Progenitor cell of endocrine pancreas (in vitro differentiated cells): ENCODE measurements around the gene LRRC38. TPM values are rescaled to one million over a fixed set of nuclear protein-coding genes. Genes with fewer than 3 reads are reported as not detected.

Source experiments
- DNase-seq: peaks from one replicate; pipeline ENCODE4 v3.0.0; 2021; ENCODE audit warnings: low spot score; ENCODE audit not compliant: unreplicated experiment
- H3K27ac Mint-ChIP-seq: 2 replicates; pipeline ENCODE4 v1.8.0; 2021; ENCODE audit warnings: mild to moderate bottlenecking, moderate library complexity, mixed read lengths
- H3K27me3 Mint-ChIP-seq: 2 replicates; pipeline ENCODE4 v1.8.0; 2021; ENCODE audit warnings: mixed read lengths
- H3K36me3 Mint-ChIP-seq: 2 replicates; pipeline ENCODE4 v1.8.0; 2022; ENCODE audit warnings: mixed read lengths; ENCODE audit not compliant: insufficient read depth
- H3K4me1 Mint-ChIP-seq: 2 replicates; pipeline ENCODE4 v1.8.0; 2021; ENCODE audit warnings: low read depth, mixed read lengths
- H3K4me3 Mint-ChIP-seq: 2 replicates; pipeline ENCODE4 v1.8.0; 2021; ENCODE audit warnings: low read depth, mild to moderate bottlenecking, moderate library complexity, mixed read lengths
- H3K9me3 Mint-ChIP-seq: 2 replicates; pipeline ENCODE4 v1.8.0; 2021; ENCODE audit warnings: low read depth, mixed read lengths
- total RNA-seq: library from RNA; stranded (reverse); gene quantifications from 2 replicates; pipeline ENCODE4 v1.2.1, GENCODE V29; 2021
- TF ChIP-seq, protein P1 (sequence below): fragments of 200-600 bp; sonication (generic); IDR thresholded peaks from one replicate; pipeline ENCODE4 v1.5.0; 2021; ENCODE audit warnings: antibody characterized with exemption, mild to moderate bottlenecking; ENCODE audit not compliant: unreplicated experiment

Gene LRRC38
- total RNA-seq, 1 donor from 2014 or later = not detected

DNA sequence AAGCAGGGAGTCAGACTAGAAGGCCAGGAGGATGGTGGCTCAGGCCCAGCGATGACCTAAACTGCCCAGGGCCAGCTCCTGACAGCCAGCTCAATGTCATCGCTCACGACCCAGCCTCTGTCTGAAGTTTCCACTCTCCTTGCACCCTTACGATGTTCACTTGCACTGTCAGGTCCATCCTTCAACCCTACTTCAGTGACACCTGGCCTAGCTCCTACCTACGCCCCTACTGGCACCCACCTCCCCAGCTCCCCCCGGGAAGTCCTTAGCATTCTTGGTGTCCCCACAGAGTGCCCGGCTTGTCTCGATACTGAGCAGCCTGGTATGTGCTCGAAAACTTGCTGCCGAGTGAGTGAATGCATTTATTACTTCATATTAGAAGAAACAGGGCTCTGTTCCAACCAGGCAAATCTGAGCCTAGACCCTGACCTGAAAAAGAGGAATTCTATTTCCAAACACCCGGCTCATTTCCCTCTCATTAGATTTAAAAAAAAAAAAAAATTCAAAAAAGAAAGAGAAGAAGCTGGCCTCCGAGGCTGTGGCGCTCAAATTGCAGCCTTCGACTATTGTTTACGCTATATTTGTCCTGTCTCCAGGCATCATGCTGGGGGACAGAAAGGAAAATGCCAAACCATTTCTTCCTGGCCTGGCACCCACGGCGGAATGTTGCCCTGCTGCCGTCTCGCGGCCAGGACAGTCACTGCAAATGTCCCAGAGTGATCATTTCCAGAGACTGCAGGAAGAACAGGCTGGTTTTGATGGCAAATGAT lies 29.8 kb upstream of the LRRC38 start:
- TF ChIP-seq, protein P1, sequence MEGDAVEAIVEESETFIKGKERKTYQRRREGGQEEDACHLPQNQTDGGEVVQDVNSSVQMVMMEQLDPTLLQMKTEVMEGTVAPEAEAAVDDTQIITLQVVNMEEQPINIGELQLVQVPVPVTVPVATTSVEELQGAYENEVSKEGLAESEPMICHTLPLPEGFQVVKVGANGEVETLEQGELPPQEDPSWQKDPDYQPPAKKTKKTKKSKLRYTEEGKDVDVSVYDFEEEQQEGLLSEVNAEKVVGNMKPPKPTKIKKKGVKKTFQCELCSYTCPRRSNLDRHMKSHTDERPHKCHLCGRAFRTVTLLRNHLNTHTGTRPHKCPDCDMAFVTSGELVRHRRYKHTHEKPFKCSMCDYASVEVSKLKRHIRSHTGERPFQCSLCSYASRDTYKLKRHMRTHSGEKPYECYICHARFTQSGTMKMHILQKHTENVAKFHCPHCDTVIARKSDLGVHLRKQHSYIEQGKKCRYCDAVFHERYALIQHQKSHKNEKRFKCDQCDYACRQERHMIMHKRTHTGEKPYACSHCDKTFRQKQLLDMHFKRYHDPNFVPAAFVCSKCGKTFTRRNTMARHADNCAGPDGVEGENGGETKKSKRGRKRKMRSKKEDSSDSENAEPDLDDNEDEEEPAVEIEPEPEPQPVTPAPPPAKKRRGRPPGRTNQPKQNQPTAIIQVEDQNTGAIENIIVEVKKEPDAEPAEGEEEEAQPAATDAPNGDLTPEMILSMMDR = peak; percentile 24
- Mint-ChIP-seq H3K9me3 (no peaks in the 10 kb centered on the region), H3K4me3 (no peak overlapping the region), H3K27me3 (peaks cover 8% of the 10 kb centered on the region), H3K4me1 (no peaks in the 10 kb centered on the region), H3K36me3 (no peaks in the 10 kb centered on the region), H3K27ac (no peak overlapping the region)
- no peak for DNase-seq

DNA sequence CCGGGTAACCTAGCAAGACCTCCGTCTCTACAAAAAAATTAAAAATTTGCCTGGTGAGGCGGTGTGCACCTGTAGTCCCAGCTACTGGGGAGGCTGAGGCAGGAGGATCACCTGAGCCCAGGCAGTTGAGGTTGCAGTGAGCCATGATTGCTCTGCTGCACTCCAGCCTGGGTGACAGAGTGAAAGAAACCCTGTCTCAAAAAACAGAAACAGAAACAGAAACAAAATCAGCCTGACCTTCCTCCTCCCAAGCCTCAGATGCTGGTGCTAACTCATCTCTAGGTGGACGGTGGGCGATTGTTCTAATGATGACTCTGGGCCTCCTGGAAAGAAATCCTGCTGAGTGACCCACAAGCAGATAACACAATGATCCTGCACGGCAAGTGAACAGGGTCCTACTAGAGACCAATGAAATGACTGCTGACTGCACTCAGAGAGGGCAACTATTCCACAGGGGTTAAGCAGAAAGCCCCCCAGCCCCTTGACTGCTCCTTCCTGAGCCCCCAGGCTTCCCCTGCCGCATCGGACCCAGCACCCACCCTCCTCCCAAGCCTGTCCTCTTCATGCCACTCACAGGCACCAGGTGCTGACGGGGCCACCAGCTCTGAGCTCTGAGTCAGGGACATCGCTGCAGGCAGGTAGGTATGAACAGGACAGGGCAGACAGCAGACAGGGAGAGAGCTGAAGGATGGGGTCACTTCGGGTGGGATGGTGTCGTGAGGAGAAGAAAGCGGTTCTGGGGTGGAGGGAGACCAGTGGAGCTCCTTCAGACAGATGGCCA lies 27.8 kb upstream of the LRRC38 start:
- H3K9me3 Mint-ChIP-seq = no peaks in the 10 kb centered on the region
- no peaks in the 10 kb centered on the region for H3K36me3 Mint-ChIP-seq
- H3K4me3 Mint-ChIP-seq = no peak overlapping the region
- DNase-seq = no peak
- TF ChIP-seq, protein P1 = no peak
- no peaks in the 10 kb centered on the region for H3K4me1 Mint-ChIP-seq
- H3K27ac Mint-ChIP-seq = no peak overlapping the region
- H3K27me3 Mint-ChIP-seq = peaks cover 4% of the 10 kb centered on the region

DNA sequence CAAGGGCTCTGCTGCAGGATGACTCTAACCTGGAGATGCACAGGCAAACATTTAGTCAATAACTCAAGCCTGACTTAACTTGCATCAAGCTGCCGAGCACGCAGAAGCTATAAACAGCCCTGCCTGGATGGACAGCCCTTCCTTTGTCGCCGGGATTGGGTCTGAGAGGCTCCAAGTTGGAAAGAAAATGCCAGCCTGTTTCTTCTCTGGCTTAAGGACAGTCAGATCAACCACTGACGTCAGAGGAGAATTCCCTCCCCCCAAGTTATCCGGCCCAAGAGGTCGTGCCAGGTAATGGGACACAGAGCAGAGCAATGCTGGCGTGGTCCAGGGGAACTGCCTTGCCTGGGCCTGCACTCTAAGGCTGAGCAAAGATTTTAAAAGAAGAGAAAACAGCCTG lies 27.1 kb upstream of the LRRC38 start:
- DNase-seq = no peak
- H3K4me1 Mint-ChIP-seq = no peaks in the 10 kb centered on the region

DNA sequence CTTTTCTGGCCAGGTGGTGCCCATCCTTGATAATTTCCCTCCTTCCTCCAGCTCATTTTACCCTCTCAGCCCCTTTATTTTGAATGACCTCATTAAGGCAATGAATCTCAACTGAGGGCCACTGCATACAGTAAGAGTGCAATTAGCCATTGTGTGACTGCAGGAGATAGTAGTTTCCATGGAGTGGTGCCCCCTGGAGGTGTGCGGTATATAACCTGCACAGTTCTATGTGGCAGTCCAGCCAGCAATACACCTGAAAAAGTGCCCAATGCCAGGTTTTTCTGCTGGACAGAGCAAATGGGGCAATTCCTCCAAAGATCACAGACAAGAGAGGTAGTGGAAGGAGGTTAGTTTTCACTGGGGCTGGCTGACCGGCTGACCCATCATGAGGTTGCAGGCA lies 25.9 kb upstream of the LRRC38 start:
- Mint-ChIP-seq H3K27me3 (no peaks in the 10 kb centered on the region), H3K4me1 (no peaks in the 10 kb centered on the region), H3K27ac (no peak overlapping the region), H3K4me3 (no peak overlapping the region), H3K36me3 (no peaks in the 10 kb centered on the region), H3K9me3 (no peaks in the 10 kb centered on the region)
- DNase-seq = no peak
- TF ChIP-seq, protein P1 = no peak

More for the DNA sequence above, 27.1 kb upstream of the LRRC38 start:
- no peaks in the 10 kb centered on the region for H3K36me3 Mint-ChIP-seq
- TF ChIP-seq, protein P1 = no peak
- peaks cover under 1% of the 10 kb centered on the region for H3K27me3 Mint-ChIP-seq
- no peak overlapping the region for H3K4me3 Mint-ChIP-seq
- no peak overlapping the region for H3K27ac Mint-ChIP-seq
- H3K9me3 Mint-ChIP-seq = no peaks in the 10 kb centered on the region

DNA sequence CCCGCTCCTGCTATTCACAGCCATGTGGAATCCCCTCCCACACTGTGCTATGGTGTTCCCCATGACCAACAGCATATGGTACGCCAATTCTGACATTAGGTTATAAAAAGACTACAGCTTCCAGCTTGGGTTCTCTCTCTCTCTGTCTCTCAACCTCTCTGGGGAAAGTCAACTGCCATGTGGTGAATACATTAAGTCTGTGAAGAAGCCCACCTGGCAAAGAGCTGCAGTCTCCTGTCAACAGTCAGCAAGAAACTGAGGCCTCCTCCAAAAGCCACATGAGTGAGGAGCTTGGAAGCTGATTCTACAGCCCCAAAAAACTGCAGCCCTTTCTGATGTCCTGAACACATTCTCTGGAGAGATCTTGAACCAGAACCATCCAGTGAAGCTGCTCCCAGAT lies 25.0 kb upstream of the LRRC38 start:
- no peaks in the 10 kb centered on the region for H3K9me3 Mint-ChIP-seq
- no peaks in the 10 kb centered on the region for H3K36me3 Mint-ChIP-seq
- no peaks in the 10 kb centered on the region for H3K27me3 Mint-ChIP-seq
- no peak overlapping the region for H3K4me3 Mint-ChIP-seq
- TF ChIP-seq, protein P1 = no peak
- no peak overlapping the region for H3K27ac Mint-ChIP-seq
- DNase-seq = no peak
- H3K4me1 Mint-ChIP-seq = no peaks in the 10 kb centered on the region
